Measurements from ENCODE around the gene S100PBP.

GRCh38 chr1:32817159-32817814 is at the start of gene S100PBP, which contains the start of gene YARS1:
- TF ChIP-seq EP300 (IDR thresholded peaks at IDR 0.05) (peak; percentile 62), CTCF (IDR thresholded peaks at IDR 0.05) (peak in 1 of 7 experiments; percentile 35), POLR2A (IDR thresholded peaks at IDR 0.05) (peak in 1 of 4 donors; percentile 30)

All from stomach (tissue), 4 donors.